ENCODE results near the gene DYNLL1.
A peak's percentile ranks its signal among the peaks of the same experiment; 100 is the strongest.

DYNLL1 gene

GRCh38 chr12:120538281-120539156 lies 42.6 kb downstream of the DYNLL1 start:
- FAIRE-seq = peak; percentile 91
- peak; percentile 67 for DNase-seq (ENCODE audit: insufficient read length, low spot score)
- TF ChIP-seq POLR2A (IDR thresholded peaks at IDR 0.05; ENCODE audit: low read depth, low read length) = no peak

- TF ChIP-seq POLR2A (IDR thresholded peaks at IDR 0.05; ENCODE audit: low read depth, low read length) = no peak
- FAIRE-seq = peak; percentile 48
- no peak for DNase-seq (ENCODE audit: insufficient read length, low spot score)
These were observed 43.4 kb downstream of the DYNLL1 start for GRCh38 chr12:120539303-120539702.

- no peak for TF ChIP-seq POLR2A (IDR thresholded peaks at IDR 0.05; ENCODE audit: low read depth, low read length)
- DNase-seq (ENCODE audit: insufficient read length, low spot score) = no peak
- FAIRE-seq = no peak
These were observed 44.5 kb downstream of the DYNLL1 start for GRCh38 chr12:120540445-120540844.

- DNase-seq (ENCODE audit: insufficient read length, low spot score) = no peak
These were observed 46.3 kb downstream of the DYNLL1 start for GRCh38 chr12:120542166-120542565.

GRCh38 chr12:120544691-120545090 lies 48.8 kb downstream of the DYNLL1 start:
- TF ChIP-seq POLR2A (IDR thresholded peaks at IDR 0.05; ENCODE audit: low read depth, low read length) = no peak
- no peak for DNase-seq (ENCODE audit: insufficient read length, low spot score)
- no peak for FAIRE-seq

More at GRCh38 chr12:120542166-120542565, 46.3 kb downstream of the DYNLL1 start:
- TF ChIP-seq POLR2A (IDR thresholded peaks at IDR 0.05; ENCODE audit: low read depth, low read length) = no peak
- FAIRE-seq = no peak

- no peak for TF ChIP-seq POLR2A (IDR thresholded peaks at IDR 0.05; ENCODE audit: low read depth, low read length)
- FAIRE-seq = no peak
These were observed 50.1 kb downstream of the DYNLL1 start for GRCh38 chr12:120546050-120546386.

More at GRCh38 chr12:120546050-120546386, 50.1 kb downstream of the DYNLL1 start:
- no peak for DNase-seq (ENCODE audit: insufficient read length, low spot score)
